ENCODE data around the gene UBL3. TPM values are rescaled to one million over a fixed set of nuclear protein-coding genes. Genes with fewer than 3 reads are reported as not detected.

UBL3 gene
- total RNA-seq, 1 experiment from 2014 or later: 11.1 TPM

GRCh38 chr13:29878101-29878500 is 27.7 kb upstream of the UBL3 start:
- intact Hi-C loops (cut with micrococcal nuclease; ENCODE audit: unreplicated experiment) (no loop called here), in situ Hi-C loops (cut with HindIII; ENCODE audit: low pct_unique_long_range_greater_than_20kb, low sequenced_read_pairs) (no loop called here)
- no peak overlapping the region for H3K27ac ChIP-seq (ENCODE audit: low read length)
- DNase-seq (ENCODE audit: low read depth, low spot score) (no peak), ATAC-seq (no peak)
- no TSS peak for BruUV-seq (replicated peaks)
- no peaks in the 10 kb centered on the region for H3K27me3 ChIP-seq (ENCODE audit: control insufficient read depth, insufficient read depth, low read length)
- H3K9me3 ChIP-seq (ENCODE audit: control insufficient read depth, insufficient read depth, low read depth, low read length): no peaks in the 10 kb centered on the region
- H3K4me3 ChIP-seq (ENCODE audit: low read depth in 2 of 2, low read length in 2 of 2): no peak overlapping the region
- no peak for TF ChIP-seq POLR2AphosphoS5 (IDR thresholded peaks at IDR 0.05; ENCODE audit: low read depth, low read length)
- TF ChIP-seq CTCF (IDR thresholded peaks at IDR 0.05): no peak
- no peak for TF ChIP-seq REST (IDR thresholded peaks at IDR 0.05; ENCODE audit: insufficient read depth in 1 of 2, low read depth in 2 of 2, low read length in 1 of 2)
- no peak for TF ChIP-seq TCF7L2 (IDR thresholded peaks at IDR 0.05; ENCODE audit: low read depth, low read length)
- no peak for TF ChIP-seq SIN3A (IDR thresholded peaks at IDR 0.05; ENCODE audit: borderline replicate concordance, insufficient read depth, low read depth, low read length)
- CTCF ChIA-PET: no interaction called here
- H3K4me1 ChIP-seq (ENCODE audit: control insufficient read depth, insufficient read depth, low read length): no peaks in the 10 kb centered on the region
- H3K36me3 ChIP-seq (ENCODE audit: control insufficient read depth, insufficient read depth, low read length): no peaks in the 10 kb centered on the region
- POLR2A ChIA-PET: no interaction called here

- TF ChIP-seq CTCF (IDR thresholded peaks at IDR 0.05) (no peak), REST (IDR thresholded peaks at IDR 0.05; ENCODE audit: insufficient read depth in 1 of 2, low read depth in 2 of 2, low read length in 1 of 2) (no peak), TCF7L2 (IDR thresholded peaks at IDR 0.05; ENCODE audit: low read depth, low read length) (no peak), POLR2AphosphoS5 (IDR thresholded peaks at IDR 0.05; ENCODE audit: low read depth, low read length) (no peak), SIN3A (IDR thresholded peaks at IDR 0.05; ENCODE audit: borderline replicate concordance, insufficient read depth, low read depth, low read length) (no peak)
- intact Hi-C loops (cut with micrococcal nuclease; ENCODE audit: unreplicated experiment) (no loop called here), in situ Hi-C loops (cut with HindIII; ENCODE audit: low pct_unique_long_range_greater_than_20kb, low sequenced_read_pairs) (no loop called here)
- BruUV-seq (replicated peaks): no TSS peak
- ChIA-PET POLR2A (no interaction called here), CTCF (no interaction called here)
- Histone ChIP-seq H3K27me3 (ENCODE audit: control insufficient read depth, insufficient read depth, low read length) (no peaks in the 10 kb centered on the region), H3K27ac (ENCODE audit: low read length) (no peak overlapping the region), H3K4me3 (ENCODE audit: low read depth in 2 of 2, low read length in 2 of 2) (no peak overlapping the region), H3K9me3 (ENCODE audit: control insufficient read depth, insufficient read depth, low read depth, low read length) (no peaks in the 10 kb centered on the region), H3K36me3 (ENCODE audit: control insufficient read depth, insufficient read depth, low read length) (no peaks in the 10 kb centered on the region), H3K4me1 (ENCODE audit: control insufficient read depth, insufficient read depth, low read length) (no peaks in the 10 kb centered on the region)
- DNase-seq (ENCODE audit: low read depth, low spot score) (no peak), ATAC-seq (no peak)
Observed at GRCh38 chr13:29877456-29878078, 27.1 kb upstream of the UBL3 start.
